ENCODE data around the gene SPRY4. TPM values are rescaled to one million over a fixed set of nuclear protein-coding genes. Genes with fewer than 3 reads are reported as not detected.

Gene SPRY4
- total and polyA plus RNA-seq, 2 of the 13 experiments (the other 11 are each of a cell fraction or from before 2014, with no cell fraction given), result 8.9 to 17.8 TPM

DNA sequence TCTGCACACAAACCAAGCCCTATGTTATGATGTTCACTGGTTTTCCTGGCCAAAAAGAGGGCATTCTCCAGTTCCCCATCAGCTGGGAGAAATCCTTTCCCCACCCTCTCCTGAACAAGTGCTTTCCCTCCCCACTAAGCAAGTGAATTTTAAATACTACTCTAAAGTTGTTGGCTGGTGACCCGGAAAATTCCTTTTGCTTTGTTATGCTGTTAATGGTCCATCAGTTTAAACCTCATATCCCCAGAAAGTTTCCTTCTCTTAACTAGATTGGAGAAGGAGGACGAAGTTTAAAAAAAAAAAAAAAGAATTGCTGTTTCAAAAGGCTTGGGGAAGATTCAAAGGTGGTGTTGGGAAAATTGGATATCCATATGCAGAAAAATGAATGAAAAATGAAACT is 21.9 kb upstream of the SPRY4 start:
- Histone ChIP-seq H3K79me2 (ENCODE audit: insufficient read depth, low read length) (no peaks in the 10 kb centered on the region), H2AFZ (ENCODE audit: low read length) (no peak overlapping the region), H3K4me3 (replicated peaks in 1 of 3; ENCODE audit: insufficient read depth in 1 of 3, low read depth in 2 of 3, low read length in 3 of 3) (no peak overlapping the region), H3K36me3 (replicated peaks in 1 of 2; ENCODE audit: control insufficient read depth in 1 of 2, insufficient read depth in 2 of 2, low read length in 2 of 2) (no peaks in the 10 kb centered on the region), H3K27me3 (ENCODE audit: control insufficient read depth in 1 of 2, insufficient read depth in 2 of 2, low read length in 2 of 2) (no peaks in the 10 kb centered on the region), H4K20me1 (ENCODE audit: insufficient read depth, low read length) (no peaks in the 10 kb centered on the region), H3K4me1 (ENCODE audit: insufficient read depth, low read length) (peaks cover 33% of the 10 kb centered on the region), H3K4me2 (ENCODE audit: low read depth, low read length) (no peak overlapping the region), H3K9me3 (ENCODE audit: low read length) (peaks cover 20% of the 10 kb centered on the region), H3K27ac (ENCODE audit: extremely low read length, insufficient read depth, low read length) (no peak overlapping the region), H3K9ac (ENCODE audit: insufficient read depth, low read depth, low read length) (no peak overlapping the region)
- intact Hi-C loops (cut with micrococcal nuclease; ENCODE audit: unreplicated experiment), result no loop called here
- ChIA-PET CTCF (ENCODE audit: low intra/inter-chr PET ratio, low total read pairs) (no interaction called here), POLR2A (no interaction called here)
- FAIRE-seq (no peak), DNase-seq (ENCODE audit: low spot score) (no peak), ATAC-seq (no peak)
- BruUV-seq (replicated peaks), result no TSS peak
- in situ Hi-C loops (cut with HindIII; ENCODE audit: extremely low pct_ligation_motif_present, low pct_unique_long_range_greater_than_20kb), result no loop called here
- TF ChIP-seq, protein P1, sequence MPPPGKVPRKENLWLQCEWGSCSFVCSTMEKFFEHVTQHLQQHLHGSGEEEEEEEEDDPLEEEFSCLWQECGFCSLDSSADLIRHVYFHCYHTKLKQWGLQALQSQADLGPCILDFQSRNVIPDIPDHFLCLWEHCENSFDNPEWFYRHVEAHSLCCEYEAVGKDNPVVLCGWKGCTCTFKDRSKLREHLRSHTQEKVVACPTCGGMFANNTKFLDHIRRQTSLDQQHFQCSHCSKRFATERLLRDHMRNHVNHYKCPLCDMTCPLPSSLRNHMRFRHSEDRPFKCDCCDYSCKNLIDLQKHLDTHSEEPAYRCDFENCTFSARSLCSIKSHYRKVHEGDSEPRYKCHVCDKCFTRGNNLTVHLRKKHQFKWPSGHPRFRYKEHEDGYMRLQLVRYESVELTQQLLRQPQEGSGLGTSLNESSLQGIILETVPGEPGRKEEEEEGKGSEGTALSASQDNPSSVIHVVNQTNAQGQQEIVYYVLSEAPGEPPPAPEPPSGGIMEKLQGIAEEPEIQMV (CRISPR knock-in tag; IDR thresholded peaks at IDR 0.05; ENCODE audit: low read depth), result no peak
- TF ChIP-seq ZSCAN9 (CRISPR knock-in tag; IDR thresholded peaks at IDR 0.05; ENCODE audit: borderline replicate concordance), result no peak
- TF ChIP-seq, protein P2, sequence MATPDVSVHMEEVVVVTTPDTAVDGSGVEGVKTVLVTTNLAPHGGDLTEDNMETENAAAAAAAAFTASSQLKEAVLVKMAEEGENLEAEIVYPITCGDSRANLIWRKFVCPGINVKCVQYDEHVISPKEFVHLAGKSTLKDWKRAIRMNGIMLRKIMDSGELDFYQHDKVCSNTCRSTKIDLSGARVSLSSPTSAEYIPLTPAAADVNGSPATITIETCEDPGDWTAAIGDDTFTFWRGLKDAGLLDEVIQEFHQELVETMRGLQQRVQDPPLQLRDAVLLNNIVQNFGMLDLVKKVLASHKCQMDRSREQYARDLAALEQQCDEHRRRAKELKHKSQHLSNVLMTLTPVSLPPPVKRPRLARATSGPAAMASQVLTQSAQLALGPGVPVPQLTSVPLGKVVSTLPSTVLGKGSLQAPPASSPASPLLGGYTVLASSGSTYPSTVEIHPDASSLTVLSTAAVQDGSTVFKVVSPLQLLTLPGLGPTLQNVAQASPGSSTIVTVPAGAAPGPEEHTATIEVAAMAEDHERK (CRISPR knock-in tag; IDR thresholded peaks at IDR 0.05; ENCODE audit: low read depth), result no peak
- no peak for TF ChIP-seq CBX2 (IDR thresholded peaks at IDR 0.05; ENCODE audit: low read depth, low read length)
- no peak for TF ChIP-seq CBX2 (CRISPR knock-in tag; IDR thresholded peaks at IDR 0.05; ENCODE audit: low read depth)
- TF ChIP-seq MXD4 (CRISPR knock-in tag; IDR thresholded peaks at IDR 0.05), result no peak
- TF ChIP-seq, protein P3, sequence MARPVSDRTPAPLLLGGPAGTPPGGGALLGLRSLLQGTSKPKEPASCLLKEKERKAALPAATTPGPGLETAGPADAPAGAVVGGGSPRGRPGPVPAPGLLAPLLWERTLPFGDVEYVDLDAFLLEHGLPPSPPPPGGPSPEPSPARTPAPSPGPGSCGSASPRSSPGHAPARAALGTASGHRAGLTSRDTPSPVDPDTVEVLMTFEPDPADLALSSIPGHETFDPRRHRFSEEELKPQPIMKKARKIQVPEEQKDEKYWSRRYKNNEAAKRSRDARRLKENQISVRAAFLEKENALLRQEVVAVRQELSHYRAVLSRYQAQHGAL (CRISPR knock-in tag; IDR thresholded peaks at IDR 0.05; ENCODE audit: not compliant biosample characterization), result no peak
- TF ChIP-seq ZNF12 (CRISPR knock-in tag; IDR thresholded peaks at IDR 0.05), result no peak
- TF ChIP-seq, protein P4, sequence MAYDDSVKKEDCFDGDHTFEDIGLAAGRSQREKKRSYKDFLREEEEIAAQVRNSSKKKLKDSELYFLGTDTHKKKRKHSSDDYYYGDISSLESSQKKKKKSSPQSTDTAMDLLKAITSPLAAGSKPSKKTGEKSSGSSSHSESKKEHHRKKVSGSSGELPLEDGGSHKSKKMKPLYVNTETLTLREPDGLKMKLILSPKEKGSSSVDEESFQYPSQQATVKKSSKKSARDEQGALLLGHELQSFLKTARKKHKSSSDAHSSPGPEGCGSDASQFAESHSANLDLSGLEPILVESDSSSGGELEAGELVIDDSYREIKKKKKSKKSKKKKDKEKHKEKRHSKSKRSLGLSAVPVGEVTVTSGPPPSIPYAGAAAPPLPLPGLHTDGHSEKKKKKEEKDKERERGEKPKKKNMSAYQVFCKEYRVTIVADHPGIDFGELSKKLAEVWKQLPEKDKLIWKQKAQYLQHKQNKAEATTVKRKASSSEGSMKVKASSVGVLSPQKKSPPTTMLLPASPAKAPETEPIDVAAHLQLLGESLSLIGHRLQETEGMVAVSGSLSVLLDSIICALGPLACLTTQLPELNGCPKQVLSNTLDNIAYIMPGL (CRISPR knock-in tag; IDR thresholded peaks at IDR 0.05; ENCODE audit: borderline replicate concordance in 1 of 2, low read depth in 1 of 2), result no peak
- WGBS (ENCODE audit: low lambda C conversion rate), result 69% methylated on average over 2 of the region's 2 CpGs

All from HepG2 (cell line).